Peyer's patch (tissue), 4 donors: ENCODE measurements around the gene DISC1.

Experiments used
- CTCF ChIP-seq, 6 experiments: fragments of 450-650 bp in 4 of 6; fragments of 200-600 bp in 2 of 6; sonication (generic) in 1 of 6; IDR thresholded peaks; one replicate each; pipeline ENCODE4 v1.5.1; 2017 to 2019; ENCODE audit warnings: antibody characterized with exemption in 6 of 6, mild to moderate bottlenecking in 3 of 6, moderate library complexity in 1 of 6
- POLR2A ChIP-seq, 2 donors: fragments of 450-650 bp; IDR thresholded peaks; one replicate each; pipeline ENCODE4 v1.5.1; 2017; ENCODE audit warnings: antibody characterized with exemption in 2 of 2, mild to moderate bottlenecking in 2 of 2, moderate library complexity in 2 of 2

- no peak for TF ChIP-seq CTCF (IDR thresholded peaks at IDR 0.05)
- no peak for TF ChIP-seq POLR2A (IDR thresholded peaks at IDR 0.05)
Measured at GRCh38 chr1:231964241-231964640, 337.7 kb downstream of the DISC1 start.
